Coronary artery (tissue), 2 donors: ENCODE results near the gene B3GNT2.
A peak's percentile ranks its signal among the peaks of the same experiment; 100 is the strongest.

Experiments used
- DNase-seq: peaks from one replicate; pipeline ENCODE4 v3.0.0-alpha.2; 2017; ENCODE audit warnings: low spot score
- H3K27ac ChIP-seq, 2 donors: fragments of 200-600 bp; sonication (generic); one replicate each; pipeline ENCODE4 v1.5.1; 2016 to 2019
- H3K4me3 ChIP-seq: fragments of 200-600 bp; sonication (generic); 2 replicates; pipeline ENCODE4 v1.5.1; 2016; ENCODE audit warnings: mild to moderate bottlenecking, moderate library complexity
- TF ChIP-seq, protein P1 (sequence below): fragments of 200-600 bp; sonication (generic); IDR thresholded peaks from one replicate; pipeline ENCODE4 v1.5.1; 2019; ENCODE audit warnings: antibody characterized with exemption

Gene B3GNT2

DNA sequence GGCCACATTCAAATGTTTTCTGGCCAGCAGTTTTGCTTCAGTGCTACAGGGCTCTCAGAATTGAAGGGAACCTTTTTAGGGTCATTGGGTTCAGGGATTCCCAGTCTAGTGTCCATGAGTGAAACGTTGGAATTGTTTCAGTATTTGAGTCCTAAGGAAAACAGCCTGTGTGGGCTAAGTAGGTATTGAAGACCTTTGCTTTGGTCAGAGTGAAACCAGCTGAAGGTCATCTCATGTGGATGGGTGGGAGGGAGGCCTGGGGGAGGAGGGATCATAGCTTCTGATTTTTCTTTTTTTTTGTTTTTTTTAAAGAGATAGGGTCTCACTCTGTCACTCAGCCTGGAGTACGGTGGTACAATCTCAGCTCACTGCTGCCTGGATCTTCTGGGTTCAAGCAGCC lies 20.2 kb downstream of the B3GNT2 start:
- Histone ChIP-seq H3K27ac (peak overlapping the region; percentile 69 to 70), H3K4me3 (peak overlapping the region; percentile 41)
- TF ChIP-seq, protein P1, sequence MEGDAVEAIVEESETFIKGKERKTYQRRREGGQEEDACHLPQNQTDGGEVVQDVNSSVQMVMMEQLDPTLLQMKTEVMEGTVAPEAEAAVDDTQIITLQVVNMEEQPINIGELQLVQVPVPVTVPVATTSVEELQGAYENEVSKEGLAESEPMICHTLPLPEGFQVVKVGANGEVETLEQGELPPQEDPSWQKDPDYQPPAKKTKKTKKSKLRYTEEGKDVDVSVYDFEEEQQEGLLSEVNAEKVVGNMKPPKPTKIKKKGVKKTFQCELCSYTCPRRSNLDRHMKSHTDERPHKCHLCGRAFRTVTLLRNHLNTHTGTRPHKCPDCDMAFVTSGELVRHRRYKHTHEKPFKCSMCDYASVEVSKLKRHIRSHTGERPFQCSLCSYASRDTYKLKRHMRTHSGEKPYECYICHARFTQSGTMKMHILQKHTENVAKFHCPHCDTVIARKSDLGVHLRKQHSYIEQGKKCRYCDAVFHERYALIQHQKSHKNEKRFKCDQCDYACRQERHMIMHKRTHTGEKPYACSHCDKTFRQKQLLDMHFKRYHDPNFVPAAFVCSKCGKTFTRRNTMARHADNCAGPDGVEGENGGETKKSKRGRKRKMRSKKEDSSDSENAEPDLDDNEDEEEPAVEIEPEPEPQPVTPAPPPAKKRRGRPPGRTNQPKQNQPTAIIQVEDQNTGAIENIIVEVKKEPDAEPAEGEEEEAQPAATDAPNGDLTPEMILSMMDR, result no peak
- DNase-seq, result no peak

DNA sequence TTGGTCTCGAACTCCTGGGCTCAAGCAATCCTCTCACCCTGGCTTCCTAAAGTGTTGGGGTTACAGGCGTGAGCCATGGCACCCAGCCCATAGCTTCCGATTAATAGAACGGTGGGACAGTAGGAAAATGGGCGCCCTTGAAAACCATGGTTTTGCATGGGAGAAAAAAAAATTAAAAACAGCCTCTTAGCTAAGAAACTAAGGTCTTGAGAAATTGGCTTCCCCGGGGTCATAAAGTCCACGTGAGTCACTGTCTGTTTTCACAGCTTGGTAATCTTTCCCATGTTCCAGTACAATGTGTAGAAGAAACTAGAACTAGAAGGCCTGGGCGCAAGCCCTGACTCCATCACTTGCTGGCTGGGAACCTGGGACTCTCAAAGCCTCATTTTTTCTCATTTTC lies 20.7 kb downstream of the B3GNT2 start:
- Histone ChIP-seq H3K4me3 (no peak overlapping the region), H3K27ac (peak overlapping the region; percentile 69 to 87)
- peak; percentile 73 for DNase-seq

DNA sequence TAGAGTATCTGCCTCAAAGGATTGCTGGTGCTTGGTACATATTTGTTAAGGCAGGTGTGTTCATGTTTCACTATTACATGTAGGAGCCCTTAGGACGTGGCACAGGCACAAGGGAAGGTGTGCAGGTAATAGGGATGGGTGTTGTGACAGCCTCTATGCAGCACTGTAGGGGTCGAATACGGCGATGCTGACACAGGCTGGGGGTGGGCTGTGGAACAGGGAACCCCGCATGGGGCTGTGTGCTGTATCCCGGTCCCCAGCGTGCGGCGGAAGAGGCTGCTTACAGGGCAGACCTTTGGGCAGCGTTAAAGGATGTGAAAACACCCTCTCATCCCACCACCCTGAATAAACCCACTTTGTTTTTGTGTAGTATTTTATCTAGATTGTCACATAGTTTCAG lies 21.5 kb downstream of the B3GNT2 start:
- peak; percentile 62 for DNase-seq
- Histone ChIP-seq H3K4me3 (peak overlapping the region; percentile 57), H3K27ac (peak overlapping the region; percentile 69 to 87)
- TF ChIP-seq, protein P1, result no peak

More for the DNA sequence above, 20.7 kb downstream of the B3GNT2 start:
- TF ChIP-seq, protein P1, result no peak

DNA sequence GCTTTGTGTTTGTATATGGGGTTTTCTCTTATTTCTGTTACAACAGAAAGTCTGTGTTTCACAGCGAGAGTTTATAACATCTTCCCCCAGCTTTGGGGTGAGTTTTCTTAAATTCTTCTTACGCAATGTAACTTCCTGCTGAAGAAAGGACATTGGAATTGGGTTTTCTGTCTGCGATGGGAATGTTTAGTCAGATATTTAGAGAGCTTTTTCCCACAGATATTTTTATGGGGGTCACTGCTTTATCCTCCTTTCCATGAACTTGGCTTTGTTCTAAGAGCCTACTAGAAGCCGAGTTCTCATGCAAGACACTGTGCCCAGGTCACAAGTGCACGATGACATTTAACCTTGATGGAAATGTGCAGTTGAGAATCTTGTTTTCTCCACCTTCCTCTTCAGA lies 22.1 kb downstream of the B3GNT2 start:
- no peak for DNase-seq
- peak overlapping the region; percentile 57 for H3K4me3 ChIP-seq
- TF ChIP-seq, protein P1, result no peak
- peak overlapping the region; percentile 69 to 87 for H3K27ac ChIP-seq

DNA sequence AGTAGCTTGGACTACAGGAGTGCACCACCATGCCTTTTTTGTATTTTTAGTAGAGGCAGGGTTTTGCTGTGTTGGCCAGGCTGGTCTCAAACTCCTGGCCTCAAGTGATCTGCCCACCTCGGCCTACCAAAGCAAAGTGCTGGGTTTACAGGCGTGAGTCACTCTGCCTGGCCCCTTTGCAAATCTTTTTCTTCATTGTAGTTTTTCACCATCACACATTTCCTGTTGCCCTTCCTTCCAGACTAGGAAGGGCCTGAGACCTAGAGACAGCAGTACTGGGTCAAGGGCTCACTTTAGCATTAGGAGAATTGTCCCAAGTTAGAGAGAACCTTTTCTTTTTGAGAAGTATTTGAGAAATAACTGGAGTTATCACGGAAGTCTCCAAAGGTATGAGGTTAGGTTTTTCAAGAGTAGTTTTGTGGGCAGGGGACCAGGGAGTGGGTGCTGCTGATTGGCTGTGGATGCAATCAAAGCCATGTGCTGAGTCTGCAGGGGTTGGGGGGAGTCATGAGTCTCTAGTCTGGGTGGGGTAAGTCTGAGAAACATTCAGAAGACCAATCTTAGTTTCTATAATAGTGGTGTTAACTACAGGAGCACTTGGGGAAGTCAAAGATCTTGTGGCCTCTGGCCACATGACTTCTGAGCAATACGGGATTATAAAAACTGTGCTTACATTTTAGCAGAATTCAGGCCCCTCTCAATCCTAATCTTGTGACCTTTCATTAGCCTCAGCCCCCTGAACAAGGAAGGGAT lies 23.7 kb downstream of the B3GNT2 start:
- TF ChIP-seq, protein P1, result no peak

DNA sequence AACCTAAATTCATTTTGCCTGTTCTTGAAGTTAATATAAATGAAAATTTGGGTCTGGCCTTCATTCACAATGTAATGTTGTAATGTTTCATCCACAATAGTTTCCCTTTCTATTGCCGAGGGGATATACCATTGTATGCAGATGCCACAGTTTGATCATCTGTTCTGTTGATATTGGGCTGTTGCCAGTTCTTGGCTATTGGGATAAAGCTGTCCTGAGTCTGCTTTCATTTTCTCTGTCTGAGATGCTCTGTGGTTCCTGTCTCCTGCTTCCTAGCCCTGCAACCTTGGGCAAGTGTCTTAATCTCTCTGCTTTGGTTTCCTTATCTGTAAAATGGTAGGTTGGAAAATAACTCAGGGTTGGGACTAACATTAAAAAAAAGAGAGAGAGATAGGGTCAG lies 25.2 kb downstream of the B3GNT2 start:
- no peak for DNase-seq
- TF ChIP-seq, protein P1, result no peak
- Histone ChIP-seq H3K27ac (peak overlapping the region; percentile 50 to 68), H3K4me3 (no peak overlapping the region)

More for the DNA sequence above, 23.7 kb downstream of the B3GNT2 start:
- Histone ChIP-seq H3K4me3 (no peak overlapping the region), H3K27ac (peak overlapping the region; percentile 68 to 69)
- no peak for DNase-seq

DNA sequence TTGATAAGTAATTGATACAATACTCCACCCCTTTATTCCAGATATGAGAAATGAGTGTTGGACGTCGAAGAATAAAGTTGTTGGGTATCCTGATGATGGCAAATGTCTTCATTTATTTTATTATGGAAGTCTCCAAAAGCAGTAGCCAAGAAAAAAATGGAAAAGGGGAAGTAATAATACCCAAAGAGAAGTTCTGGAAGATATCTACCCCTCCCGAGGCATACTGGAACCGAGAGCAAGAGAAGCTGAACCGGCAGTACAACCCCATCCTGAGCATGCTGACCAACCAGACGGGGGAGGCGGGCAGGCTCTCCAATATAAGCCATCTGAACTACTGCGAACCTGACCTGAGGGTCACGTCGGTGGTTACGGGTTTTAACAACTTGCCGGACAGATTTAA lies 26.3 kb downstream of the B3GNT2 start:
- H3K4me3 ChIP-seq, result no peak overlapping the region
- peak overlapping the region; percentile 28 to 50 for H3K27ac ChIP-seq
- TF ChIP-seq, protein P1, result no peak
- no peak for DNase-seq
